Glomerular visceral epithelial cell (primary cell): ENCODE results near the gene GPHN.

ENCODE experiments used
- DNase-seq: peaks from one replicate; pipeline ENCODE4 v3.0.0-alpha.2; 2016; ENCODE audit errors: extremely low spot score

The GPHN gene

DNA sequence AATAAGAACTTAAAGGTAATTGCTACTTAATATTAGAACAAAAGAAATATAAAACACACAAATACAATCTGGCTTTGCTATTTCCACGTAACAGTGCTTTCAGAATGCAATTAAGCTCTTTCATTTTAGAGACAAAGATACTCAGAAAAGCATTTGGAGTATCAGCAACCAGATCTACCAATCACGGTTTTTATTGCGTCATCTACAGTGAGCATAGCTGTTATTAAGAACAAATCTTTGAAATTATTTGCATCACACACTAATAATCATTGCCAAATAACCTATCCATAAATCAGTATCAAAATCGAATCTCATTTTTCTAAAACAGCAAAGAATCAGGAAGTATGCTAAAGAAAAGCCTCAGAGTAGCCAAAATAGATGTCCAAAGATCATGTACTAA lies 654.4 kb downstream of the GPHN start:
- DNase-seq: no peak

DNA sequence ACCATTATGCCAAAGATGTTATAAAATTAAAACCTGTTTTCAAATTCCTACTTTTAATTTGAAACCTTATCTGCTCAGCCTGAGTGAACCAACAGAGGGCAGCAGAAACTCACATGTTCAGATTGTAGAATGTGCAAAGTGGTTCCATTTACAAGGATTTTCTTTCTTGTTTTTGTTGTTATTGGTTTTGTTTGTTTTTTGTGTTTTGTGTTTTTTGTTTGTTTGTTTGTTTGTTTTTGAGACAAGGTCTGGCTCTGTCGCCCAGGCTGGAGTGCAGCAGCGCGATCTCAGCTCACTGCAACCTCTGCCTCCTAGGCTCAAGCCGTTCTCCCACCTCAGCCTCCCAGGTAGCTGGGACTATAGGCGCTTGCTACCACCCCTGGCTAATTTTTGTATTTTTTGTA lies 658.5 kb downstream of the GPHN start:
- DNase-seq: peak; percentile 48

DNA sequence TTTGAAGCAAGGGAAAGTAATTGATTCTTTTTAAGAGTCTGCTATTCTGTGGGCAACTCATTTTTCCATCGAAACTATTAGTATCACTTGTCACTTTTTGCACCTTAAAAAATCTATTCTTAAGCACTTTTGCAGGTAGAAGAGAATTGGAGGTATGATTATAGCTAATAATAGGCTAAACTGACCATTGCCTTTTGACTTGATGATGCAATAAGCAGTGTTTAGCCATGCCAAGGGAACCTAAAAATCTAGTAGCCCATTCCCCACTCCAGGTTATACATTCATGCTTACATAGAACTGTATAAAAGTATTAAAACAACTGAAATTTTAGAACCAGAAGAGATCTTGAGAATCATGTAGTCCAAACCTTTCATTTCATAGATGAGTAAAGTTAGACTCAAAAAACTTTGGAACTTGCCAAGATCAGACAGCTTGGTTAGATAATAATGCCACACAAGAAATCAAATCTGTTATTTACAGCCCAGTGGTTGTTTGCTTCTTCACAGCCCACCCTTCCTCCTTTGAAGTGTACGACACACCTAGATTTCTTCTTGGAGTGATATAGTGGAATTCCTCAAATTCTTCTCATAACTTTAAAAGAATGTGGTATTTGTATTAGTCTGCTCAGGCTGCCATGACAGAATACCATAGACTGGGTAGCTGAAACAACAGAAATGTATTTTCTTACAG lies 659.6 kb downstream of the GPHN start:
- peak; percentile 61 for DNase-seq

DNA sequence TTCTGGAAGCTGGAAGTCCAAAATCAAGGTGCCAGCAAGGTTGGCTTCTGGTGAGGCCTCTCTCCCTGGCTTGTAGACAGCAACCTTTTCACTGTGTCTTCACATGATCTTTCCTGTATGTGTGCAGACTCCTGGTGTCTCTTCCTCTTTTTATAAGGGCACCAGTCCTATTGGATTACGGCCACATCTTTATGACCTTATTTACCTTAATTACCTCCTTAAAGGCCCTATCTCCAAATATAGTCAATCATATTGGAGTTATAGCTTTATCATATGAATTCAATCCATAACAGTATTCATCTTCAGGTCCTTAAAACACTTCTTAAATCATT lies 660.1 kb downstream of the GPHN start:
- no peak for DNase-seq

DNA sequence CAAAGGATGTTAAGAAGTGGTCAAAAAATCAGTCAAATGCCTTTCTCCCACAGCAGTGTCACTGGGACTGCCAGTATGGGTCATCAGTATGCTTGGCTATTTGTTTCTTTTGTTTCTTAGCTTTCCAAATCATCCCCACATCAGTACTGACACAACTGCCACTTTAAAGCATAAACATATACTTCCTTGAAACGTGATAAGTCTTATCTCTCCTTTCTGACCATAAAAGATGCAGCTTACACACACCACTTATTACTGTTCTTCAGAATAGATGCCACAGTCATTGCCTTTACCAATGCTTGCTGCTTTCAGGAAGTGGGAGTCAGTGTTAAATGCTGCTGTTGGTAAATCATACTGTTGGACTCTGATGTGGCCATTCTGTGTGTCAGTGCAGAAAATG lies 662.7 kb downstream of the GPHN start:
- no peak for DNase-seq

DNA sequence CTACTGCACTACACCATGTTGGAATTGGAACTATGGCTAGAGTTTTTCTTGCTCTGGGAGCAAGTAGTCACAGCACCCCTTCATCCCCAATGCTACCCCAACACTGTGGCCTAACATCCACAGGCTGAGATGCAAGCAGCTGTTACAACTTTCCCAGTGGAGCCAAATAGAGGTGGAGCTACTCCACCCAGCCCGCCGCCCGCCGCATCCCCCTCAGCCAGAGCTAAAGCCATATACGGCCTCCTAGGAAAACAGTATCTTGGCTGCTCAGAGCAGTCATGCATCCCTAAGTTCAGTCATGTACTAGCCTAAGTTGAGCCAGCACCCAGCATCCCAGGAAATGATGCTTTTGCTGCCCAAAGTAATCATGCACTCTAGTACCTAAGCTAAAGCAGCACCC lies 664.1 kb downstream of the GPHN start:
- DNase-seq: no peak

DNA sequence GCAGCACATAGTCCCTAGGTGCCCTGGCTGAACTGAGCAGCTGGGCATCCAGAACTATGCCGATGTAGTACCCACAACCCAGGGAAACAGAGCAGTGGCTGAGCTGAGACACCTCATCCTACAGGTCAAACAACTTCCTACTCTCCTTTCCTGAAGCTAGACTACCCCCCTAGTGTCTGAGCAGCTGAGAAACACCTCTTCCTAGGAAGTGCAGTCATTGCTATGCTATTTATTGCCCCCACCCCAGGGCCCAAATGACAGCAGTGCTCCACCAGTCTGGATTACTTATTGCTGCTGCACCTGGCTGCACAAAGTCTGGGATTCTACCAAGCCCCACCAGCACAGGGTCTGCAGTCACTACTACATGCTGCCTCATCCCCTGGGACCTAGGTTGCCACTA lies 664.6 kb downstream of the GPHN start:
- DNase-seq: no peak

DNA sequence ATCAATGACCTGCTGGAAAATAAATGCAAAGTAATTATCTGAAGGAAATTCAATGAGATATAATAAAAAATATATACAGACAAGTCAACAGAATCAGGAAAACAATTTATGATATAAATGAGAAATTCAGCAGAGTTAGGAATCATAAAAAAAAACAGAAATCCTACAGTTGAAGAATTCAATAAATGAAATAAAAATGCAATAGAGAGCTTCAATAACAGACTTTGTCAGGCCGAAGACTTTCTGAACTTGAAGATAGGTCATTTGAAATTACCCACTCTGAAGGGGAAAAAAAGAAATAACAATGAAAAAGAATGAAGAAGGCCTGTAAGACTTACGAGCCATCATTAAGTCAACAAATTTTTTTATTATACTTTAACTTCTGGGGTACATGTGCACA lies 665.8 kb downstream of the GPHN start:
- no peak for DNase-seq

DNA sequence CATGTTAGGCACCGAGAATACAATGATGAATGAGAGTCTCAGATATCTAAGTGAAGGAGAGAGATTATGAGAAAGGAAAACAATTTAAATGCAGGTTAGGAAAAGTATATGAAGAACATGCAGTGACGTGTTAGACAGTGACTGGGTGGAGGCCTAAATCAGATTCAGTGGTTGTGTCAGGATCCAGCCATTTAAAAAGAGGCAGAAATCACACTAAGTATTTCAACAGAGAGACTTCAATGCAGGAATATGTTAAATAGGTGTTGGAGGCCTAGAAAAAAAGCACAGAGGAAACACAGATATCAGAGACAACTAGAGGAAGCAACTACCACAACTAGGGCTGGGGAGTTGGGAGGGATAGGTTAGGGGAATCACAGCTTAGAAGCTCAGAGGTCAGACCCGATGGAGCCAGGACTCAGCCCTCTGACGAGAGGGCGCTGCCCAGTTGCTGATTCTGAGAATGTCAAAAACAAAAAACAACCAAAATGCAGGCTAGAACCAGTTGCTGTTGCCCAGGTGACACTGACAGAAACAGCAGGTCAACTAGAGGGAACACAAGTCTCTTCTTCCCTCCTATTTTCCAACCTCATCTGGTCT lies 678.3 kb downstream of the GPHN start:
- no peak for DNase-seq

DNA sequence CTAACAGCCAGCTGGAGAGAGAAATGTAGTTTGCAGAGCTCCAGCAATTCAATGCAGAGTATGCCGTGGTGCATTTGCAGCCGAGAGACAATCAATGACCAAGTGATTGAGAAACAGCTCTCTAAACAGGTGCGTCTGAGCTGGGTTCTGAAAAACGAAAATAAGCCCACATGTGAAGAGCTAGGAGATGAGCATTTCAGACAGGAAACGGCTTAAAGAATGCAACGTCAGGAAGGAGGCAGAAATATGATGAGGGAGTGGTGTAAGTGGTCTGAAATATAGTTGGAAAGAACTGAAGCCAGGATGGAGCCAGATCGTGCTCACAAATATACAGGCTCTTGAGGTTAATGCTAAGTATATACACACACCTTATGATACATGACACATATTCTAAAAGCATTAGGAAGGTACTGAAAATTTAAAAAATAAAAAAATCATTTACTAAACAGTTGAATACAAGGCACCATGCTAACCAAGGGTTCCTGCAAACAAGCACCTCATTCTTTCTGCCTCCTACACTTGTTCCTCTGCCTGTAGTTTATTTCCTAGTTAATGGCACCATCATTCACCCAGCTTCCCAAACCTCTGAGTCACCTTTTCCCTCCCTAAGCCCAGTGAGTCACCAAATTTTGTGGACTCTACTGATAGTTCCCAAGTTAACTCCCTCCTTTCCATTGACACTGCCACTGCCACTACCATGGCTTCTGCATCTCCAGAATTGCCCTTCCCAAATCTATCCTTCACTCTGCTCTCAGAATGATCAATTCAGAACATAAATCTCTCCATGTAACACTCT lies 679.0 kb downstream of the GPHN start:
- peak; percentile 76 for DNase-seq

DNA sequence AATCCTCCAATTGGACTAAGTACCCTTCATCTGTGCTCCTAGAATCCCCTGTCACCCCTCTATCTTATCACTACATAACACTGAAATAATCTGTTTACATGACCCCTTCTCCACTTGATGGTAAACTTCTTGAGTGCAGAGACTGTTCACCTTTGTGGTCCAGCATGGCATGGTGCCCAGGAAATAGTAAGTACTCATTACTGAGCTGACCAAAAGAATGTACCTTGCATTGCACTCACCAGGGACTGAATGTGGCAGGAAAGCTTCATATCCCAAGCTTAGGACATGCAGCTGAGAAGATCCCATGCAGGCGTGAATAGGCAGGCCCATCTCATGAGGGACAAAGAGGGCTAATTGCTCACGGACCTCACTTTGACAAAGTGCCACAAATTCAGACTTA lies 679.9 kb downstream of the GPHN start:
- DNase-seq: peak; percentile 91

DNA sequence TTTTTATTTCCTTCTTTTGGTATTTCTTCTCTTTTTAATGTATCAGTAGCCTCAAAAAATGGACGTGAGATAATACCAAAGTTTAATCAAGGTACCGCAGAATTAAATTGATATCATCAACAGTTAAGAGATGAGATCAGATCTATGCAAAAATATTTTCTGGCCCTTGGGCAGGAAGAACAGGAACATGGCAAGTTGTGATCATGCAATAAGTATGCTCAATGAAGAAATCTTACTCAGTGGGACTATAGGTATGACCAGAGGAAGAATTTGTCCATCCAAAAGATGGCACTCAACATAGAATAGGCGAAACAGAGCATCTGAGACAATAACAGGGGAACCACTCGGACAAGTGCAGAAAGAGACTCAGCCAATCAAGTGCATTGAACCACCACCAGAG lies 680.4 kb downstream of the GPHN start:
- no peak for DNase-seq

DNA sequence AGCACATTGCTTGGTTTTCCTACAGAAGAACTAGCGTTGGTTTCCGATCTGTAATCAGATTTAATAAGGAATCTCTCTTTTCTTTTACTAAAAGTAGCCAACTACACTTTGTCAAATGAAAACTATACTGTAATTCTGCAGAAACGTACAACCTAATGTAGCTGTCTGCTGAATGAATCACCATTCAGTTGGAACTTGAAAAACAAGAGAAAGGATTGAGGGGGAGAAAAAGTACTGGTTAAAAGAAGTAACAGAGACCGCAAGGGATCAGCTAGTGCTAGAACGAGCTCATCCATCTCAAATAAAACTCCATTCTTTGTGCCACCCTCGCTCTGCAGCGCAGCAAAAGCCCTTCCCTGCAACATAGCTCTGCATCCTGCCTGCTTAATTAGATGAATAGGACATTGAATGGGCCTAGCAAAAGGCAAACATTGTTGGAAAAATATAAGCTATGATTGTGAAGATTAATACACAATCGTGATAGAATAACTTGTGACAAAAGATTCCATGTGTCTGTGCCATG lies 683.9 kb downstream of the GPHN start:
- DNase-seq: no peak

DNA sequence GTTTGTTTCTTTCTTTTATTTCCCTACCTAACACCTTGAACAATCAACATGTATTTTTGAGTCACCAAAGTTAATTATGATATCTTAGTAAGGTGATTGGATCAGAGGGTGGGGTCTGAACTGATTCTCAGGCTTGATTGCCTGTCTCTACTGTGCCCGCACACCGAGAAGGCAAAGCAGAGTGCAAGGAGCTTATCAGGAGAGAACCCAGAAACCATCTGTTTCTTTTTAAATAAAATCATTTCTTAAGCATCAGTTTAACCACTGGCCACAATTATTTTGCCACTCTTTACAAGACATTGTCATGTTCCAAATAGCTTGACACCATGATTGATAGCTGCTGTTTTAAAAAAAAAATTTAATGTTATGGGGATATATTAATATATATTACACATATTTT lies 684.4 kb downstream of the GPHN start:
- no peak for DNase-seq

DNA sequence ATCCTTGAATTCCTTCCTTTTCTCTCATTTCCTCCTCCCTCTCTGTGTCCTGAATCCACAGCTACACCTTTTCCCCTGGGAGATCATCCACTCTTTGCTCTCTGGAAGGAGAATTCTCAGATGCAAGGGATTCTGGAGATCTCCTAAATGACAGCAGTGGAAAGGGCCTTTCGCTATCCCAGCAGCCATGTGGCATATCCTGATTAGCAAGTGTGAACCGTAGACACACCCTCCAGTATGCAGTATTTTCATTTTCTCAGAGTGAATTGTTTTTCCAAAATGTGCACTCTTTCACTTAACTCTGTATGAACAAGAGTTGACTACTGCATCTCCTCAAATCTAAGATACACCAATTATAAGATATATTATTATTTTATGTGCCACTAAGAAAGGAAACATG lies 687.3 kb downstream of the GPHN start:
- DNase-seq: no peak

DNA sequence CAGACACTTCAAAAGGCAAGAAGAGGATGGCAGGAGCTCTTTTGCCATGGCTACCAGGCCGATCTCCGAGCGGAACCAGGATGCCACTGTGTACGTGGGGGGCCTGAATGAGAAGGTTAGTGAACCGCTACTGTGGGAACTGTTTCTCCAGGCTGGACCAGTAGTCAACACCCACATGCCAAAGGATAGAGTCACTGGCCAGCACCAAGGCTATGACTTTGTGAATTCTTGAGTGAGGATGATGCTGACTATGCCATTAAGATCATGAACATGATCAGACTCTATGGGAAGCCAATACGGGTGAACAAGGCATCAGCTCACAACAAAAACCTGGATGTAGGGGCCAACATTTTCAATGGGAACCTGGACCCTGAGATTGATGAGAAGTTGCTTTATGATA lies 691.1 kb downstream of the GPHN start:
- DNase-seq: peak; percentile 8

DNA sequence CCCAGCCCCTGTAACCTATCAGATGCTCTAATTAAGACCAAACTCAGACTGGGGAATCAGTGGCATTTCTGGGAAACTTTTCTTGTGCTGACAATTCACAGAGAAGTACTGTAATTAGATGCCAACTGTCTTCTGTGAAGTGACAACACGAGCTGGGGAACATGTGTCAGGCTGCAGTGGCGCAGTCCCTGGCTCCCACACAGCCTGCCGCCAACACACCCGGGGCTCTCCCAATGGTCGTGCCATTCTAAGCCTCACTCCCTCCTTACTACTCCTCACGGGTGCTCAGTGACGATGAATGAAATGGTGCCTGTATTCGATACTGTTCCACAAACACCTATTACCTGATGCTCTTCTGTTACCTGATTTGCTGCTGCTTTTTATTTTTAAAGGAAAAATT lies 699.9 kb downstream of the GPHN start:
- DNase-seq: no peak

DNA sequence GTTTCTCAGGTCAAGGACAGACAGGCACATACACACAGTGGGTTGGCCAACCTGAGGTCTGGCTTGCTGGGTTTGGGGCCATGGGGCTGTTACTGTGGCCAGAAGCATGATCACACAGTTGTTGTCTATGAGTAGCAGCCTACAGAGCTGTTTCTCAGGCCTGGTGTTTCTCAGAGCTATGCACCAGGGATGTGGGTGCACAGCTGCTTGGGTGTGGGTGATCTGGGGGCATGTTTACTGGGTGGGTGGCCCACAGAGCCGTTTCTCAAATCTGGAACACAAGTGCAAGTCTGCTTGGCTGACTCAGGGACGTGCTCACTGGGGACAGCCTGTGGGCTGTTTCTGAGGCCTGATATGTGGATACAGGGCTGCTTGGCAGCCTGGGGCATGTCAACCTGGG lies 710.2 kb downstream of the GPHN start:
- DNase-seq: no peak

DNA sequence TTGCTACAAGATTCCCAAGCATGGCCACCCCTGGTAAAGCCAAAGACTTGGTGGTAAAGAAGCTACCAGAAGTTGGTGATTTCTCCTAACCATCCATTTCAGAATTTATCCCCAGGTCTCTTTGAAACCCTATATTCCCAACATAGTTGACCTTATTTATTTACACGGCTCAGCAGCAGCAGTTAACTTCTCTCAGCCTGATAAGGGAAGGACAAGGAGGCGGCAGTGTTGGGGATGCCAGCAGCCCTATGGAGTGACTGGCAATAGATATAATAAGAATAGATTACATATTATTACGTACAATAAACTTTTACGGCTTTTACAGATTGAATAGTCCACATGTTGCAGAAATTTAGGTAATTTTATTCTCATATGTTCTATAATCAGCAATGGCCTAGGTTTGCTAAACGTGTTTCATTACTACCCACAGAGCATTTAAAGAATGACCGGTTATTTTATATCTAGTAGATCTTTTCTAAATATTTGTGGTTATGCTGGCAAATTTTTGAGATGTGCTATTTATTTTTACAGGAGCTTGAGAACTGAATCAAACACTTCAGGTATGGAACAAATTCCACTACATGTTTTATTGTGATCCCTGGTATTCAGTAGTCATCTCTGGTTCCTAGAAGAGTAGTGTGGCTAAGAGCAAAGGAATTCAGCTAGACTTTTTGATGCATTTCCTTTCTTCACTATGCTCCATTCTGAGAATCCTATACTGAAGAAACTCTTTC lies 713.5 kb downstream of the GPHN start:
- peak; percentile 53 for DNase-seq

DNA sequence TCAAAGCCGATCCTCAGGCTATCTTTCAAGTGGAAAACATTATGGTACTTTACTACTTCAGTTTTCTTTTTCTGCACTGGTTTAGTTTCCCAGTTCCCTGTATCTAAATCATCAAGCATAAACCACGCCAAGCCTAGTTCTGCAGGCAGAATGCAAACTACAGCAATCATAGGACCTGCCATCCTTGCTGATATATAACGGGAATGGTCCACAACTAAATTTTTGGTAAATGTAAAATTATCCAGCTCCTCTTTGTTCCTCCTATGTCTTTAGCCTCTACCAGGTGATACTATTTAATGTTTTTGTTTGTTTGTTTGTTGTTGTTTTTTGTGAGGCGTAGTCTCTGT lies 714.0 kb downstream of the GPHN start:
- DNase-seq: no peak

DNA sequence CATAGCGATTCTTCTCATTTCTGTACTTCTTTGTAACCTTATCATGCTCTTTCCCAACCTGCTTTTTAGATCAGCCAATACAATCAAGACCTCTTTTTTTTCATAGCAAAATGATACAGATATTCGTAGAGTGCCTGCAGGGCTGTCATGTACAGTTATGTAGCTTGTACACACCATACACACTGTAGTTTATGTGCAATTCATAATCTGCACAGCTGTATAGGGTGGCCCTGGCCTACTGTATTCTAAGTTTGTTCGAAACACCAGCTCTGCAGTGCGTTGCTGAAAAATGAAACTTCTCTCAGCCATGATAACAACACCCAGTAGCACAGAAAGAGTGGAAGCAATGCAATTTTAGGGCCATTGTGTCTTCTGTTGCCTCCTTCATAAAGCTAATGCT lies 717.6 kb downstream of the GPHN start:
- no peak for DNase-seq

DNA sequence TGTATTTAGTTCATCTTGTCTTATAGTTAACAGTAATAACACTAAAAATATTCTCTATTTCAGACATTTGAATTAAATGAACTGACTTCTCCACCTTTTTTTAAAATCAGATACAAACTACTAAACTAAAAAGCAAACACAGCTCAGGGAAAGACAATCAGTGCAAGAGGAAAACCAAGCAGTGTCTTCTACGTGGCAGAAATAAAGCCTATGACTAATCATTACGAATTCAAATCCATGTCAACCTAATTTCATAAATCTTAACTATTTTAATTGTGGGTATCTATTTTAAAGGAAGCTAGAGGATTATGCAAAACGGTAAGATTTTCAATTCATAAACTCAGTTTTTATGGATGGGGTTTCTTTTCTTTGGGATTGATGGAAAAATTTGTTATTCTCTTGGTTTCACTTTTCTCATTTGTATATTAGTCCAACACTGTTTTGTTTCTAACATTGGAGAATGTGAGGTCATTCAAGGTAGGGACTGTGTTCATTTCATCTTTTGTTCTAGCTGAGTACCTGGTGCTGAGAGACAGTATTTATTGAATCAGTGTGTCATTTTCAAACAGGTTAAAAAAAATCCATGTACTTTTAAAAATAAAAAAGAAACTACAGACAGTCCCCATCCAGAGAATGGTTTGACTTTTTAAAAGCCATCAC lies 720.5 kb downstream of the GPHN start:
- DNase-seq: no peak
